LoVo (cell line): ENCODE measurements around the gene SLC45A3.
"Not testable (repeated sequence)": the region's sequence is repeated elsewhere in the genome, so short reads cannot be mapped to it uniquely, and the experiment has no call there.

Source experiments
- DNase-seq: peaks from one replicate; pipeline ENCODE4 v3.0.0-alpha.2; 2016; ENCODE audit warnings: low spot score

The SLC45A3 gene

DNA sequence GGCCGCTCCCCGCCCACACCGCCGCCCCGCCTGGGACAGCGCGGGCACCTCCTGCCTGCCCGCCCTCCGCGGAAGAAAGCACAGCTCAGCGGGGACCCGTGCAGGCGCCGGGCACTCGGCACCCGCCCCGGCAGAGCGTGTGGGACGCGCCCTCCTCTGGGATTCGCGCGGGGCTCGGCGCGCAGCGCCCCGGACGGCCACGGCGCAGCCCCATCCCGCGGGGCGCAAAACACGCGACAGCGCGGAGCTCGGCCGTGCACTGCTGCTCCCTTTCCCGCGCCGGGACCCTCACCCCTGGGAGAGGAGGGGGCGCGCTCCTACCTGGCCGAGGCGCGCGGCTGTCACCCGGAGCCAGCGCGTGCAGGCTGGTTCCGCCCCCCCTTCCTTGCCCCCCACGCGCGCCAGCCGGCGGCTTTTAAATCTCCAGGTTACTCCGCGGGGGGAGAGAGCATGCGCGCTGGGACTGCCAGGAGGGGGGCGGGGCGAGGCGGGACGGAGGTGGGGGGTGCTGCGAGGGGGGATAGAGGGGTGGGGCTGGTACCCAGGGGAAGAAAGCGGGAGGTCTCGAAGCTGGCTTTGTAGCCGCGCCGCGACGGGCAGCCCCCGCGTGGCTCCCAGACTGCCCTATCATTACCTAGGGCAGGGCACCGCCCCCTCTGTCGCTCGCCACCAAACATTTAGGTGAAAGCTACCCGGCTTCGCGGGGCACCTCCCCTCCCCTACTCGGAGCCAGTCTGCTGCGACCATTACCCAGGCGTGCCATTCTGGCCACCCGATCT is at the start of gene SLC45A3:
TSS of gene SLC45A3 (minus strand) at position 437 of the 779 bp plus-strand sequence. CDS start 15,853 bp downstream, outside the sequence.
- DNase-seq, result peak; percentile 54

DNA sequence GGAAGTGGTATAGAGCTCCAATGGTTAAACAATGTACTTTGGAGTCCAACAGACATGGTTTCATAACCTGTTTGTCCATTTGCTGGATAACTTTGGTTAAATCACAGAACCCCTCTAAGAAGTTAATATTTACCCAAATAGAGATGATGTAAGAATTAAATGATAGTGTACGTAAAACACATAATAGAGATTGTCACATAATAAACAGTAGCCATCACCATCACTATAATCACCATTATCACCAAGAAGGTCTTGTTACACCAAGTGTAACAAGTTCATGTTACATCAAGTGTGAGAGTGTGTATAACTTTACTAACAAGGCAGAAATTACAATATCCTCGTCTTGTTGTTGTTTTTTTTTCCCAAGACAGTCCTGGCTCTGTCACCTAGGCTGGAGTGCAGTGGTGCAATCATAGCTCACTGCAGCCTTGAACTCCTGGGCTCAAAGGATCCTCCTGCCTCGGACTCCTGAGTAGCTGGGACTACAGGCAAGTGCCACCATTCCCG is 46.4 kb upstream of the SLC45A3 start:
- DNase-seq, result no peak

- no peak for DNase-seq
Observed at GRCh38 chr1:205725514-205725913, 45.2 kb upstream of the SLC45A3 start.

DNA sequence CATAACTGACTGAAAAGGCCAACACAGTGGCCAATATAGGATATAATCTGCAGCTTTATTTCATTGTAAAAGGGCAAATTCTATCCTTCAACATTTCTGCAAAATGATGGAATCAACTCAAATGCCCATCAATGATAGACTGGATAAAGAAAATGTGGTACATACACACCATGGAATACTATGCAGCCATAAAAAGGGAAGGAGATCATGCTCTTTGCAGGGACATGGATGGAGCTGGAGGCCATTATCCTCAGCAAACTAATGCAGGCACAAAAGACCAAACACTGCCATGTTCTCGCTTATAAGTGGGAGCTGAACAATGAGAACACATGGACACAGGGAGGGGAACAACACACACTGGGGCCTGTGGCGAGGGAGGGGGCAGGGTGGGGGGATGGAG is 40.4 kb upstream of the SLC45A3 start:
- not testable (repeated sequence) for DNase-seq

DNA sequence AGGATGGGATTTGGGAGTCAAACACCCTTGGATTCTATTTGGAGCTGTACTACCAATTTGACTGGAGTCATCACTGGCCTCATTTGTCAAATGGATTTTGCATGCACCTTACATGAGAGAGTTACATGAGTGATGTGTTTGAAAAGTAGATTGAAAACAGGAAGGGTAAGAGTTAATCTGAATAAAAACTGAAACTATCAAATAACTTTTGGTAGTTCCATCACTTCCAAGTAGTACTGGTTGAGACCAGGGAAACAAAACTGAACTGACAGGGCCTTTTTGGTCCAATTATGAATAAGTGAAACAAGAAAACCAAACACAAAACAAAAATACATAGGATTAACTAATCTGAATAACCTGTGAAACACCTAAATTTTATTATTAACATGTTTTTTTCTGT is 39.5 kb upstream of the SLC45A3 start:
- DNase-seq, result no peak

DNA sequence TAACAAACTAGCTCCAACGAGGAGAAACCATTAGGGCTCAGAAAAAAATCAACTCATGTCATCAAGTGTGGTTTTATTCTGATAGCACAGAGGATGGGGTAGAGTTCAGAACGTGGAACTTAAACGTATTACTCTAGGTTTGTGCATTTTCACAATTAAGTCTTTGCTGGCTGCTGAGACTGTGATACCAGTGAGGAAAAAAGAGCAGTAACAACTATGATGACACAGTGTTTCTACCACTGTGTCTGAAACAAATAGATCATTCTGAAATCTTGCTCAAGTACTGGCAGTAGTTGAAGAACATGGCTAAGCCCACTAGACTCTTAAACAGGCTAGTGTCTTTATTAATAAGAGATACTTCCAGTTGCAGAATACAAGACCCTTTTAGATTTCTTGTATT is 38.7 kb upstream of the SLC45A3 start:
- DNase-seq, result no peak

DNA sequence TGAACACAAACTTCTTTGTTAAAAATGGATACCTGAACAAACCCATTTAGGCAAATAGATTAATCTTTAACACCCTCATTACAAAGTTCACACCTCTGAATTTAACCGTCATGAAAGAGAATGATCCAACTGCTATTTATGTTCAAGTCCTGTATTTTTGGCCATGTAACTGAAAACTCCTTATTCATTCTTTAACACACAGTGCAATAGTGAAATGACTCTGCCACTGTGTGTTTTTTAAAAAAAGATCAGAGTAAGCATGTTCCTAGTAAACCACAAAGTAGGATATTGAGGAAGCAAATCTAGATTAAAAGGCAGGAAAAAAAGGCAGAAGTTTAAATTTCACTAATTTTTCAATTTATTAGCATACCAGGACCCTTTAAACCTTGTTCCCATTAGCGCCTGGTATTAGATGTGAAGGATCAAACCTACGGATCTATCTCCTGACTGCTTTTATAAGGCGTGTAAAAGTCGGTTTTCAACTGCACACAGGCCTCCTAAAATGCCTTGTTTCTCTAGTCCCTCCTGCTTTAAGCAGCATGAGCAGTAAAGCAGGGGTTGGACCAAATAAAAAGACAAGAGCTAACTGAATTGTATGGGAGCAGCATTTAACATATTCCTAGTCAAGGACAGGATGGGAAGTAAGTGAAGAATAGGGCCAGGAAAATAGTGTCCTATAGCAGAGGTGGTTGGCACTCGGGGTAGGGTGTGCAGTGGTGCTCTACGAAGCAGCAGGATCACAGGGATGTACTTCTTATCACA is 36.2 kb upstream of the SLC45A3 start:
- DNase-seq, result no peak

GRCh38 chr1:205715628-205716027 is 35.3 kb upstream of the SLC45A3 start:
- DNase-seq, result no peak

GRCh38 chr1:205714906-205715246 is 34.6 kb upstream of the SLC45A3 start:
- no peak for DNase-seq

GRCh38 chr1:205714190-205714905 is 34.0 kb upstream of the SLC45A3 start:
- DNase-seq, result no peak

DNA sequence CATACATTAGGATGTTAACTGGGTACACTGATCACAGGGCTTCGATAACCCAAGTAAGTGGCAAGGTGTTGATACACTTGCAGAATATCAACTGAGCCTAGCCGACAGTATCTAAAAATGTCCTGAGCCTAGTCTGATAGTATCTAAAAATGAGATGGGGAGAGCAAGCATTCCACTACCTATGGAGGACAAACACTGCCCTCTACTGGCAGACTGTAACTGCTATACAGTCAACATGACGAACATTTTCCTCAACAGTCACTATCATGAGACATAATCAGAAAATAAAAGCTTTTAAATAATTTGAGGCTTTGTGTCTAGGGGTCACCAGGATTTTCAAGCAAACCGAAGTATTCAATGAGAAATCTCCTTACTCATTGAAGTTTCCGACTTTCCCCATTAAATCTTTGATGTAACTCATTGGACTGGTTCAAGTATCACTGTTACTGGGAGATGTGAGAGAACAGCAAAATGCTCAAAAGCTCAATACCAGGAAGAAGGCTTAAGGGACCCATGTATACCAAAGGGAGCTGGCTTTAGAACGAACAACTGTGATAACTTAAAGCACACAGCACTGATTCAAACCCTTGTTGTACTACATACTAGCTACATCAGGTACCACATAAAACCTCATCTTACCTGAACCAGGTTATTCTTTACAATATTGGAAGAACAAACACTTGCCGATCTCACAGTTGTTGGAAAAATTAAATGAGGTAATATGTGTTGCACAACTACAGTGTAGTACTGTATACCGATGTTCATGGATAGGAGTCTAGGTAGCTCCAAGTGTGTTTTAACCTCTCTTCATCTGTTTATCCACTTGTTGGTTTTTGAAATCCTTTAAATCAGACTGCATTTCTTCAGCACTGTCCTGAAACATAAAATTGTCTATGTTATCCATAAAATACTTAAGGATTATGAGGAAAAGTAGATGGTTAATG is 31.1 kb upstream of the SLC45A3 start:
- peak; percentile 57 for DNase-seq

- DNase-seq, result no peak
Observed at GRCh38 chr1:205710201-205711062, 30.1 kb upstream of the SLC45A3 start.

GRCh38 chr1:205709640-205710039 is 29.3 kb upstream of the SLC45A3 start:
- no peak for DNase-seq

GRCh38 chr1:205709059-205709398 is 28.7 kb upstream of the SLC45A3 start:
- no peak for DNase-seq

DNA sequence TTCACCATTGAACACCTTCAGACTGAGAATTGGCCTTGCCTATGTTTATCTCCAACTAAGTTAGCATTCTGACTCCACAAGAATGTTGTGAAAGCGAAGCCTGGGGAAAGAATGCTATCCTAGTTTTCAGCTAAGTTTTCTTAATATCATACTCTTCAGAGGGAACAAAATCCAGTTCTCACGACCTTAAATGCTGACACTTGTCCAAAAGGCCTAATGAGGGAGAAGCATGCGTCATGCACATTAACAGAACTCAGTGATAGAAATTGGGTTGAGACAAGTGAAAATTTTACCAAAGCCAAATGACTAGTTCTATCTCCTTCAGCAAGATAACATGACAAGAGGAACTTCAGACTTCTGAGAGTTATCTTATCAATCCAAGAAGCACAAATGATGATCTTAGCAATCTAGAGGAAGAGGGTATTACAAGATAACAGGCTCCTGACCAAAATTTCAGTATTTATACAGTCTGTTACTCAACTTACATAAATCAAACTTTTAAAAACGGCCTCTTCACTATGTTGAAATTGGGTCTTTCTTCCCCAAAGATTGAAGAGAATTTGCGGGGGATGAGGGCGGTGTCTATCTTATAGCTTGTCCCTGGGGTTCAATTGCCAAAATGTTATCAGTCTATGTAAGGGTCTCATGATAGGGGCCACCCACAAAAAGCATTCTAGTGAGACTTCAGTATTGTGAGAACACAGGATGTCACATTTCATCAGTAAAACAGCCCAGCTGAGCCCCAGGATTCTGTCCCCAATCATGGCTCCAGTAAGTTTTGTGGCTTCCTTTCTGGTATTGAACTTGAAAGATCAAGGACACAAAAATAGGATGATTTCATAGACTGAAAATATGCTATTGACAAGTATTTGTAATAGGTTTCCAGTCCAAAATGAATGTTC is 26.5 kb upstream of the SLC45A3 start:
- DNase-seq, result no peak

DNA sequence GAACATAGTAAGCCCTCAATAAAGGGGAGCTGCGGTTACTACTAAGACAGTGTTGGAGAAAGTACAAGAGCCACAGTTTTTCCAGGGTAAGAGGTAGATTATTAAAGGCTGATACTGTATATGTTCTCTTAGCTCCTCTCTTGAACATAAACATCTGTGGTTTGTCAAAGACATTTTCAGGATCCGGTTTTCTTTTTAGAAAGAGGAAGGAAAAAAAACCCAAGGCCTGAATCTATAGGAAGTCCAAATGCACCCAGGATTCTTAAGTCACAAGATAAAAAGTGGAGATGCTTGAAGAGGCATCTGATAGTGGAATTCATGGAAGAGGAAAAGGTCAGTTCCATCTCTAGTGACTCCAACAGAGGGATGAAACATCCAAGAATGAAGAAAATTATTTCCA is 24.6 kb upstream of the SLC45A3 start:
- no peak for DNase-seq

GRCh38 chr1:205703072-205703471 is 22.8 kb upstream of the SLC45A3 start:
- DNase-seq, result no peak

DNA sequence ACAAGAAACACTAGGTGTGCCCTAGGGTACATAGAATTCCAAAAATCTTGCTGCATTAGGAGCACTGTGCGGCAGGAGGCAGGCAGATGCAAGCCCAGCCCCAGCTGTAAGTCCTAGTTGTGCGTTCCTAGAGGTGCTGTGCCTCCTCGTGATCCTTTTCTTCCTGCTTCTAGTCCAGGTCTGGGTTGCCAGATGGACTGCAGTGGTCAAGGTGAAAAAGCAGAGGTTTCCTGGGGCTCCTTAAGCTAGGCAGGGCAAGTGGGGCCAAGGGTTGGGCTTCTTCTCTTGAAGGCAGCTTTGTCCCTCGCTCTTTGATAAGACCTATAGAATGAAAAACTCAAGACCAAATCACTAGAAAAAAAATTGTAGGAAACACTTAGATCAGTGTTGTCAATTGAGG is 21.6 kb upstream of the SLC45A3 start:
- no peak for DNase-seq

DNA sequence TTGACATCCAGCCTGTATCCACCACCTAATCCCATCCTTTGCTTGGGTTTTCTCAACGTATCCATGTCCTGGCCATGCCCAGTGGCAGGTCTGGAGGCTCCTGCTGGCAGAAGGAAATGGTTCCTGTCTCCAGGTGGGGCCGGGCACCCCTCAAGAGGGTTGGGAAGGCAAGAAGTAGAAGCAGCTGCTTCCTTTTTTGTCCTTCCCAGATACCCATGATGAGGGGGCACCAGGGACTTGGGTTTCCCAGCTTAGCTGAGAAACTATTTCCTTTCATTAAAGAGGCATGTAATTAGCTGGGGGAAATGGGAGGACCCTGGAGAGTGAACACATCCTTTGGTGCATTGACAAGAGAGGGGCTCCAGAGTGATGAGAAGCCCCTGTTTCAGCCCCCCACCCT is 21.1 kb upstream of the SLC45A3 start:
- DNase-seq, result no peak
